Measurements from ENCODE around the gene FAM89B.

Gene FAM89B

DNA sequence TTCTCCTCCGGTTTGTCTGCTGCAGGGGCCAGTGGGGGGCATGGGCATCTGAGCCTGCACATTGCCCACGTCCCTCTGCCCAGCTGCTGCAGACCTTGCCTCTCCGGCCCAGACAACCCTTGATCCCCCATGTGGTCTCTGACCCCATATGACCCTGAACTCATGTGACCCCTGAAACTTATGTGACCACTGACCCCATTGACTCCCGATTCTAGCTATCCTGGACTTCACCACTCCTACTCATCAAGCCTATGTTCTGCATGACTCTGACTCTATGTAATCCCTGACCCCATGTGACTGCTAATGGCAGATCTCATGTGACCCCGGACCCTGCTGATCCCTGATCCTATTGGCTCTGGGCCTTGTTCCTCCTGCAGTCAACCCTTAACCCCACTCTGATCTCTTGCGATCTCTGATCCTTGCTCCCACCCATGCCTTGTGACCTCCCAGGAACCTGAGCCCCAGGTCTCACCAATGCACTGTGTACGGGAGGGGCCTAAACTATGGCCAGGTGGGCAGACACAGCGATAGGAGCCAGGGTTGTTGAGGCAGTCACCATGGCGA lies 19.9 kb upstream of the FAM89B start:
- Histone ChIP-seq H2BK12ac (ENCODE audit: low read length) (no peak overlapping the region), H2AFZ (ENCODE audit: insufficient read depth, low read length, poor library complexity) (no peak overlapping the region), H4K12ac (ENCODE audit: low read depth, low read length) (no peak overlapping the region), H3K4me3 (ENCODE audit: low read depth, low read length) (no peak overlapping the region), H3K9me3 (ENCODE audit: insufficient read depth, low read depth, low read length) (no peaks in the 10 kb centered on the region), H3K79me2 (ENCODE audit: control insufficient read depth, insufficient read depth, low read length, poor library complexity) (no peaks in the 10 kb centered on the region), H3K27me3 (ENCODE audit: insufficient read depth, low read length) (peaks cover 6% of the 10 kb centered on the region), H3K27ac (ENCODE audit: low read depth, low read length) (no peak overlapping the region), H3K9ac (ENCODE audit: low read length) (no peak overlapping the region), H3K36me3 (ENCODE audit: control insufficient read depth in 1 of 2, insufficient read depth in 2 of 2, low read length in 2 of 2) (no peaks in the 10 kb centered on the region), H4K91ac (ENCODE audit: low read depth, low read length) (no peak overlapping the region), H3K23ac (ENCODE audit: low read length) (no peak overlapping the region), H4K8ac (ENCODE audit: low read depth, low read length) (no peak overlapping the region), H2AK5ac (ENCODE audit: low read length) (no peak overlapping the region), H3K14ac (ENCODE audit: low read length) (no peak overlapping the region), H3K4ac (ENCODE audit: low read depth, low read length) (no peak overlapping the region), H3K18ac (ENCODE audit: low read length) (no peak overlapping the region), H3K4me2 (ENCODE audit: low read length) (no peak overlapping the region), H3K79me1 (ENCODE audit: low read length) (peaks cover 4% of the 10 kb centered on the region), H3K4me1 (ENCODE audit: control insufficient read depth in 1 of 2, insufficient read depth in 2 of 2, low read length in 2 of 2) (peaks cover 26 to 27% of the 10 kb centered on the region in 2 experiments), H2BK5ac (ENCODE audit: low read depth, low read length, poor library complexity) (no peak overlapping the region), H2BK120ac (ENCODE audit: insufficient read depth, low read length, poor library complexity) (no peak overlapping the region)
- WGBS (ENCODE audit: extremely low coverage, insufficient coverage, insufficient read length): no CpG with 5 or more reads among the region's 9 CpGs
- no peak for DNase-seq

DNA sequence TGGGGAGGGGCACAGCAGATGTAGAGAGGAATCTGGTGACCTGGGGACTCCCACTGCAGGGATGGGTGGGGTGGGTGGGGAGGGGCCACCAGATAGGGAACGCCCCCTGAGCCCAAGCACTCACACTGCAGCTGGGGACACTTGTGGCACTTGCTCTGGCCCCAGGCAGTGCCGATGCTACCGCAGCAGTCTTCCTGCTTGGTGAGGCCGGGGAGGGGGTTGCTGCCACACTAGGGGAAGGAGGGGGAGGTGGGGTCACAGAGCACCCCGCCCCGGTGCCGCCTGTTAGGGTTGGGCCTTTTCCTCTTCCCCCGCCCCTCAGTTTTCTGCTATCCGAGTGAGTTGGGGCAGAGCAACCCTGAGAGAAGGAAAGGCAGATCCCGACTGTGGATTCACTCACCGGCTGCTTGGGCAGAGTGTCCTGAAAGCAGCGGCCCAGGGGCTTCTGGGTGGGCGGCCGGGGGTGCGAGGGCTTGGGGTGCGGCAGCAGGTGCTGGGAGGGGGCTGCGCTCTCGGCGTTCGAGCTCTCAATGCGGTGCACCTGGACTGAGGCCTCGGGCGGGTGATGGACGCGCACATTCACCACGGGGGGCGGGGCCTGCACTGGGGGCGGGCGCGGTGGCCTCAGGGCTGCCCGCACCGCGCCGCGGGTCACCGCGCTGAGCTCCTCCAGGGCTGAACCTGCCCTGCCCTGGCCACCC lies 18.9 kb upstream of the FAM89B start:
- no peak overlapping the region for H3K18ac ChIP-seq (ENCODE audit: low read length)
- peaks cover 10% of the 10 kb centered on the region for H3K79me1 ChIP-seq (ENCODE audit: low read length)
- no peaks in the 10 kb centered on the region for H3K27me3 ChIP-seq (ENCODE audit: insufficient read depth, low read length)
- H3K23ac ChIP-seq (ENCODE audit: low read length): no peak overlapping the region
- H4K91ac ChIP-seq (ENCODE audit: low read depth, low read length): no peak overlapping the region
- no peak overlapping the region for H2AK5ac ChIP-seq (ENCODE audit: low read length)
- H3K27ac ChIP-seq (ENCODE audit: low read depth, low read length): no peak overlapping the region
- H2BK120ac ChIP-seq (ENCODE audit: insufficient read depth, low read length, poor library complexity): no peak overlapping the region
- H3K4me3 ChIP-seq (ENCODE audit: low read depth, low read length): no peak overlapping the region
- no peak overlapping the region for H2BK12ac ChIP-seq (ENCODE audit: low read length)
- H4K8ac ChIP-seq (ENCODE audit: low read depth, low read length): no peak overlapping the region
- peaks cover 27 to 28% of the 10 kb centered on the region in 2 experiments for H3K4me1 ChIP-seq (ENCODE audit: control insufficient read depth in 1 of 2, insufficient read depth in 2 of 2, low read length in 2 of 2)
- WGBS (ENCODE audit: extremely low coverage, insufficient coverage, insufficient read length): no CpG with 5 or more reads among the region's 37 CpGs
- H3K14ac ChIP-seq (ENCODE audit: low read length): no peak overlapping the region
- peak overlapping the region; percentile 47 for H3K4me2 ChIP-seq (ENCODE audit: low read length)
- H2BK5ac ChIP-seq (ENCODE audit: low read depth, low read length, poor library complexity): no peak overlapping the region
- peak; percentile 56 to 79 for DNase-seq
- no peak overlapping the region for H4K12ac ChIP-seq (ENCODE audit: low read depth, low read length)
- H3K9me3 ChIP-seq (ENCODE audit: insufficient read depth, low read depth, low read length): no peaks in the 10 kb centered on the region
- peaks cover 3% of the 10 kb centered on the region for H3K79me2 ChIP-seq (ENCODE audit: control insufficient read depth, insufficient read depth, low read length, poor library complexity)
- no peaks in the 10 kb centered on the region for H3K36me3 ChIP-seq (ENCODE audit: control insufficient read depth in 1 of 2, insufficient read depth in 2 of 2, low read length in 2 of 2)
- no peak overlapping the region for H2AFZ ChIP-seq (ENCODE audit: insufficient read depth, low read length, poor library complexity)
- no peak overlapping the region for H3K4ac ChIP-seq (ENCODE audit: low read depth, low read length)
- H3K9ac ChIP-seq (ENCODE audit: low read length): no peak overlapping the region

DNA sequence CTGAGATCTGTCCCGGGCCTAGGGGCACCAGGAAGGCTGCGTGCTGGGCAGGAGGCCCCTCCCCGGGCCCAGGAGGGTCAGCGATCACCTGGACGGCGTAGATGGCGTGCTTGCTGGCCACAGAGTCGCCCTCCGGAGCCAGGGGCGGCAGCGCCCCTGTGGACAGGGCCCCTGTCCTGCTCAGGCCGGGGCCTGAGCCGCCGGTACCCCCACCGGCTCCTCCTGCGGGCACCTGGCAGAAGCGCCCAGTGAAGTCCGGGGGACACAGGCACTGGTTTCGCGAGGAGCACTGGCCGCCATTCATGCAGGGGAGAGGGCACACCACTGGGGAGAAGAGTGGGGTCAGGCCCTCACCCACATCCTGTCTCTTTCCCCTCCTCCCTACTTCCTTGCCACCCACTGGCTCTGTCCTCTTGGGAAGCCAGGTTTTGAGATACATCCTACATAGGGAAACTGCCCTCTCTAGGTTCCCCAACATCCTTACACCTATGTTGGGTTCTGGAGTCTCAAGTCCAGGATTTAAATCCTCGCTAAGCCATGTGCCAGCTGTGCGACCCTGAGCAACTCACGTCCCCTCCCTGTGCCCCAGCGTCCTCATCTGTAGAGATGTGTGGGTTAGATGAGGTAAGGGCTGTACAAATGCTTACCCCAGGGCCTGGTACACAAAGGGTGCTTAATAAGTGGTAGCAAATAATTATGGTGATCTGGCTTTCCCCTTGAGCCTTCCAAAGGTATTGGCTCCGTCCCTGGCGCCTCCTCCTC lies 18.1 kb upstream of the FAM89B start:
- H3K27me3 ChIP-seq (ENCODE audit: insufficient read depth, low read length): no peaks in the 10 kb centered on the region
- H3K36me3 ChIP-seq (ENCODE audit: control insufficient read depth in 1 of 2, insufficient read depth in 2 of 2, low read length in 2 of 2): no peaks in the 10 kb centered on the region
- no peaks in the 10 kb centered on the region for H3K9me3 ChIP-seq (ENCODE audit: insufficient read depth, low read depth, low read length)
- no peak overlapping the region for H2BK5ac ChIP-seq (ENCODE audit: low read depth, low read length, poor library complexity)
- H3K4me3 ChIP-seq (ENCODE audit: low read depth, low read length): no peak overlapping the region
- peak overlapping the region; percentile 36 for H2AK5ac ChIP-seq (ENCODE audit: low read length)
- no peak overlapping the region for H3K27ac ChIP-seq (ENCODE audit: low read depth, low read length)
- peak overlapping the region; percentile 14 for H3K14ac ChIP-seq (ENCODE audit: low read length)
- no peak overlapping the region for H2BK120ac ChIP-seq (ENCODE audit: insufficient read depth, low read length, poor library complexity)
- no CpG with 5 or more reads among the region's 27 CpGs for WGBS (ENCODE audit: extremely low coverage, insufficient coverage, insufficient read length)
- no peak overlapping the region for H3K18ac ChIP-seq (ENCODE audit: low read length)
- H2AFZ ChIP-seq (ENCODE audit: insufficient read depth, low read length, poor library complexity): no peak overlapping the region
- peak overlapping the region; percentile 61 for H2BK12ac ChIP-seq (ENCODE audit: low read length)
- H3K4ac ChIP-seq (ENCODE audit: low read depth, low read length): no peak overlapping the region
- peak overlapping the region; percentile 32 for H4K91ac ChIP-seq (ENCODE audit: low read depth, low read length)
- no peak overlapping the region for H4K8ac ChIP-seq (ENCODE audit: low read depth, low read length)
- peaks cover 6% of the 10 kb centered on the region for H3K79me2 ChIP-seq (ENCODE audit: control insufficient read depth, insufficient read depth, low read length, poor library complexity)
- no peak overlapping the region for H4K12ac ChIP-seq (ENCODE audit: low read depth, low read length)
- DNase-seq: no peak
- H3K4me1 ChIP-seq (ENCODE audit: control insufficient read depth in 1 of 2, insufficient read depth in 2 of 2, low read length in 2 of 2): peaks cover 34 to 36% of the 10 kb centered on the region in 2 experiments
- H3K4me2 ChIP-seq (ENCODE audit: low read length): peak overlapping the region; percentile 47
- H3K9ac ChIP-seq (ENCODE audit: low read length): no peak overlapping the region
- no peak overlapping the region for H3K23ac ChIP-seq (ENCODE audit: low read length)
- peaks cover 18% of the 10 kb centered on the region for H3K79me1 ChIP-seq (ENCODE audit: low read length)

DNA sequence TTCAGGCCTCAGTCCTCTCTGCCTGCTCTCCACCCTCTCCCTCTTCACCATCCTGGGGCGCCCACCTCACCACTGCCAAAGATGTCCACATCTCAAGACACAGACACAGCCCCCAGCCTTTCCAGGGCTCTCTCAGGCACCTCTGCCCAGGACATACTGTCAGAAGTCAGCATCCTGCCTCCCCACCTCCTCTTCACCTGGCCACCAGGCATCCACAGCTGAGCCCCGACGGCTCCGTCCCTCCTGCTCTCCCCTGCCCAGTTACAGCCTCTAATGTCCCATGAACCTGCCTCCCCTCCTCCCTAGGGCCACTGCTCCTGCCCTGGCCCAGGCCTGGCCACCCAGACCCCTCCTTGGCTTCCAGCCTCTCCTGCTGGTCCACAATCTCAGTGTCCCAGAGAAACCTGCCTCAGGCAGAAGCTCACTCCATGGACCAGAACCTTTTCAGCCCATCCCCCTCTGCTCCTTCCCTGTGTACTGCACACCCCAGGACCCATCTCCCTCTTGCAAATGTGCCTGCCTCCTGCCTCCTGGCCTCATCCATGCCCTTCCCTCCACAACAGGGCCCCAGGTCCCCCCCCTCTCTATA lies 17.4 kb upstream of the FAM89B start:
- Histone ChIP-seq H2BK12ac (ENCODE audit: low read length) (peak overlapping the region; percentile 17), H3K9ac (ENCODE audit: low read length) (no peak overlapping the region), H3K79me2 (ENCODE audit: control insufficient read depth, insufficient read depth, low read length, poor library complexity) (peaks cover 6% of the 10 kb centered on the region), H3K9me3 (ENCODE audit: insufficient read depth, low read depth, low read length) (no peaks in the 10 kb centered on the region), H3K79me1 (ENCODE audit: low read length) (peaks cover 22% of the 10 kb centered on the region), H4K8ac (ENCODE audit: low read depth, low read length) (no peak overlapping the region), H3K36me3 (ENCODE audit: control insufficient read depth in 1 of 2, insufficient read depth in 2 of 2, low read length in 2 of 2) (no peaks in the 10 kb centered on the region), H3K23ac (ENCODE audit: low read length) (no peak overlapping the region), H2AFZ (ENCODE audit: insufficient read depth, low read length, poor library complexity) (peak overlapping the region; percentile 6), H4K91ac (ENCODE audit: low read depth, low read length) (peak overlapping the region; percentile 2), H3K18ac (ENCODE audit: low read length) (no peak overlapping the region), H2AK5ac (ENCODE audit: low read length) (peak overlapping the region; percentile 55), H3K4me1 (ENCODE audit: control insufficient read depth in 1 of 2, insufficient read depth in 2 of 2, low read length in 2 of 2) (peaks cover 34 to 42% of the 10 kb centered on the region in 2 experiments), H4K12ac (ENCODE audit: low read depth, low read length) (no peak overlapping the region), H2BK120ac (ENCODE audit: insufficient read depth, low read length, poor library complexity) (no peak overlapping the region), H3K4me3 (ENCODE audit: low read depth, low read length) (no peak overlapping the region), H3K4me2 (ENCODE audit: low read length) (no peak overlapping the region), H3K14ac (ENCODE audit: low read length) (no peak overlapping the region), H3K27me3 (ENCODE audit: insufficient read depth, low read length) (no peaks in the 10 kb centered on the region), H2BK5ac (ENCODE audit: low read depth, low read length, poor library complexity) (no peak overlapping the region), H3K4ac (ENCODE audit: low read depth, low read length) (no peak overlapping the region), H3K27ac (ENCODE audit: low read depth, low read length) (no peak overlapping the region)
- no CpG with 5 or more reads among the region's 4 CpGs for WGBS (ENCODE audit: extremely low coverage, insufficient coverage, insufficient read length)
- DNase-seq: no peak

Measured in trophoblast cell (in vitro differentiated cells and primary cell).